K562 (cell line): ENCODE data around the gene EGR1. TPM values are rescaled to one million over a fixed set of nuclear protein-coding genes. Genes with fewer than 3 reads are reported as not detected.

Source experiments
- CBX1 ChIP-seq: sonication (generic); IDR thresholded peaks from 2 replicates; pipeline ENCODE4 v1.6.1; 2016; ENCODE audit warnings: antibody characterized with exemption, low read depth, mild to moderate bottlenecking
- CBX3 ChIP-seq, 2 experiments: IDR thresholded peaks; 1 replicate in 1 of 2; 2 replicates in 1 of 2; pipeline ENCODE4 v1.6.1; 2012; ENCODE audit warnings: inconsistent platforms in 2 of 2, low read length in 2 of 2, borderline replicate concordance in 1 of 2, control low read depth in 1 of 2
- CSDE1 ChIP-seq, 2 experiments: fragments of 450-650 bp; IDR thresholded peaks; 2 replicates each; pipeline ENCODE4 v1.6.1; 2016; ENCODE audit warnings: mild to moderate bottlenecking in 1 of 2
- EP300 ChIP-seq: IDR thresholded peaks from 2 replicates; pipeline ENCODE4 v1.6.1; 2012; ENCODE audit warnings: low read length, improper control_type of control experiment
- ETS1 ChIP-seq: conservative IDR thresholded peaks from 2 replicates; pipeline ENCODE4 v1.6.1; 2011; ENCODE audit warnings: low read depth, mild to moderate bottlenecking, low read length; ENCODE audit not compliant: control insufficient read depth
- FOS ChIP-seq: IDR thresholded peaks from 3 replicates; pipeline ENCODE4 v1.6.1; 2011; ENCODE audit not compliant: insufficient read length; ENCODE audit errors: extremely low read depth
- FOXM1 ChIP-seq, 2 experiments: fragments of 450-650 bp in 1 of 2; sonication (generic) in 1 of 2; formaldehyde crosslinking in 1 of 2; IDR thresholded peaks; 2 replicates each; pipeline versions ENCODE4 v1.6.1 to v1.9.0; 2017 to 2022; ENCODE audit warnings: low read depth in 2 of 2, mild to moderate bottlenecking in 2 of 2, missing genetic modification reagents in 1 of 2, moderate library complexity in 1 of 2
- HES1 ChIP-seq: fragments of 450-650 bp; IDR thresholded peaks from 2 replicates; pipeline ENCODE4 v1.6.1; 2016; ENCODE audit warnings: low read depth, mild to moderate bottlenecking, moderate library complexity
- HMG20A ChIP-seq: fragments of 450-650 bp; formaldehyde crosslinking; conservative IDR thresholded peaks from 2 replicates; pipeline ENCODE4 v1.4.0; 2020; ENCODE audit warnings: mild to moderate bottlenecking, mixed read lengths
- MCM7 ChIP-seq, 2 experiments: fragments of 450-650 bp; IDR thresholded peaks; 2 replicates each; pipeline ENCODE4 v1.6.1; 2016 to 2018
- MTA3 ChIP-seq: fragments of 450-650 bp; formaldehyde crosslinking; IDR thresholded peaks from 2 replicates; pipeline ENCODE4 v1.6.1; 2017; ENCODE audit warnings: mild to moderate bottlenecking, borderline replicate concordance
- NR4A1 ChIP-seq, 2 experiments: fragments of 250-450 bp in 1 of 2; fragments of 450-650 bp in 1 of 2; sonication (Bioruptor Pico) in 1 of 2; IDR thresholded peaks; 2 replicates each; pipeline versions ENCODE4 v1.4.0 to v1.6.1; 2016 to 2020; ENCODE audit warnings: mild to moderate bottlenecking in 2 of 2, missing compliant biosample characterization in 1 of 2, missing genetic modification characterization in 1 of 2, moderate library complexity in 1 of 2
- RBM14 ChIP-seq: fragments of 200-400 bp; formaldehyde crosslinking; IDR thresholded peaks from 2 replicates; pipeline ENCODE4 v1.6.1; 2018; ENCODE audit warnings: low read depth, mild to moderate bottlenecking, low read length, moderate library complexity, borderline replicate concordance; ENCODE audit not compliant: insufficient read depth
- RBM22 ChIP-seq: fragments of 200-400 bp; formaldehyde crosslinking; IDR thresholded peaks from 2 replicates; pipeline ENCODE4 v1.6.1; 2018; ENCODE audit warnings: low read length, low read depth; ENCODE audit not compliant: poor library complexity, severe bottlenecking
- TAF9B ChIP-seq: fragments of 450-650 bp; IDR thresholded peaks from 2 replicates; pipeline ENCODE4 v1.6.1; 2018; ENCODE audit warnings: mild to moderate bottlenecking; ENCODE audit not compliant: partially characterized antibody
- XRCC3 ChIP-seq: fragments of 450-650 bp; IDR thresholded peaks from 2 replicates; pipeline ENCODE4 v1.6.1; 2017; ENCODE audit warnings: mild to moderate bottlenecking, moderate library complexity
- YBX1 ChIP-seq: fragments of 450-650 bp; IDR thresholded peaks from 2 replicates; pipeline ENCODE4 v1.7.1; 2016; ENCODE audit warnings: mild to moderate bottlenecking
- ZC3H4 ChIP-seq: sonication (generic); formaldehyde crosslinking; IDR thresholded peaks from 2 replicates; pipeline ENCODE4 v1.9.0; 2021; ENCODE audit warnings: missing genetic modification reagents, borderline replicate concordance
- ZNF511 ChIP-seq: sonication (generic); formaldehyde crosslinking; IDR thresholded peaks from 2 replicates; pipeline ENCODE4 v1.8.0; 2022; ENCODE audit warnings: mild to moderate bottlenecking, missing genetic modification reagents
- ZNF609 ChIP-seq: sonication (generic); formaldehyde crosslinking; IDR thresholded peaks from 2 replicates; pipeline ENCODE4 v1.8.1; 2023; ENCODE audit warnings: missing genetic modification reagents, mild to moderate bottlenecking, borderline replicate concordance
- polyA plus RNA-seq, 8 experiments: library from polyadenylated mRNA; depleted of rRNA in 4 of 8; stranded (reverse) in 5 of 8; unstranded in 3 of 8; fragments of >200 nt; fragmentation: Nextera tagmentation in 2 of 8; fragmentation: Illumina TruSeq in 1 of 8; extraction: Ambion mirVana in 2 of 8; extraction: Trizol in 1 of 8; gene quantifications; 2 replicates each; pipeline versions ENCODE4 v1.2.1 to v1.2.3, GENCODE V29; 2011 to 2014; ENCODE audit warnings: inconsistent platforms in 1 of 8, missing spikeins in 1 of 8
- total RNA-seq, 7 experiments: library from RNA; depleted of rRNA in 6 of 7; stranded (reverse); fragments of >200 nt in 6 of 7; fragmentation: Illumina TruSeq in 2 of 7; extraction: Trizol in 2 of 7; gene quantifications; 2 replicates each; pipeline versions ENCODE4 v1.2.1 to v1.2.3, GENCODE V29; 2011 to 2021; ENCODE audit warnings: low replicate concordance in 1 of 7

EGR1 gene
- total and polyA plus RNA-seq, 9 of the 15 experiments (the other 6 are each of a cell fraction or from before 2014, with no cell fraction given) = 1.3 to 132 (median 21.5) TPM

- TF ChIP-seq FOS (peak; percentile 50), XRCC3 (no peak), MTA3 (no peak; the same call in 1 of the 2 replicates), ZC3H4 (CRISPR knock-in tag) (peak; percentile 94), NR4A1 (CRISPR knock-in tag; IDR thresholded peaks at IDR 0.05) (peak; percentile 8; the same call in 1 of the 2 replicates), NR4A1 (tag; IDR thresholded peaks at IDR 0.05) (no peak), FOXM1 (IDR thresholded peaks at IDR 0.05; ENCODE audit: low read depth) (no peak), FOXM1 (CRISPR knock-in tag; IDR thresholded peaks at IDR 0.05; ENCODE audit: low read depth) (0 out of 2 replicates have a peak, but pooled peaks have one; percentile 7), HES1 (no peak), HMG20A (no peak), RBM14 (no peak), TAF9B (peak; percentile 65), ZNF609 (CRISPR knock-in tag) (no peak), ETS1 (no peak), MCM7 (IDR thresholded peaks at IDR 0.05) (no peak), CBX3 (IDR thresholded peaks at IDR 0.05; ENCODE audit: borderline replicate concordance in 1 of 2, low read length in 2 of 2) (no peak), YBX1 (no peak), RBM22 (no peak), CSDE1 (IDR thresholded peaks at IDR 0.05) (no peak), ZNF511 (CRISPR knock-in tag) (no peak; the same call in 1 of the 2 replicates), EP300 (peak; percentile 31; the same call in 1 of the 2 replicates), CBX1 (no peak)
Observed at GRCh38 chr5:138464388-138465260, 655 bp upstream of the EGR1 start (continued).
